Activated T-cell treated with anti-CD3 and anti-CD28 coated beads, Interleukin-2, amount 50 U/mL, for 72 hours (primary cell): Measurements from ENCODE around the gene AMOTL1. TPM values are rescaled to one million over a fixed set of nuclear protein-coding genes. Genes with fewer than 3 reads are reported as not detected.

Experiments used
- ATAC-seq, 2 donors: fragments of 150-1000 bp; cut with Tn5 transposase; replicated peaks in 1 of 2; 2 replicates each; pipeline ENCODE4 v1.10.0; 2021; ENCODE audit warnings: moderate library complexity in 2 of 2, mild to moderate bottlenecking in 1 of 2
- DNase-seq, 2 donors: peaks; one replicate each; pipeline ENCODE4 v3.0.0; 2021 to 2022; ENCODE audit warnings: mixed read lengths in 1 of 2
- H3K27ac Mint-ChIP-seq: one replicate; pipeline ENCODE4 v1.8.0; 2022; ENCODE audit warnings: mild to moderate bottlenecking, moderate library complexity, mixed read lengths
- H3K27me3 Mint-ChIP-seq: one replicate; pipeline ENCODE4 v1.8.0; 2022; ENCODE audit warnings: low read depth, mixed read lengths
- H3K36me3 Mint-ChIP-seq, 2 donors: one replicate each; pipeline ENCODE4 v1.8.0; 2022; ENCODE audit warnings: mixed read lengths in 2 of 2, mild to moderate bottlenecking in 1 of 2; ENCODE audit not compliant: insufficient read depth in 2 of 2
- H3K4me1 Mint-ChIP-seq: one replicate; pipeline ENCODE4 v1.8.0; 2022; ENCODE audit warnings: low read depth, mixed read lengths
- H3K4me3 Mint-ChIP-seq, 2 donors: one replicate each; pipeline ENCODE4 v1.8.0; 2022; ENCODE audit warnings: mild to moderate bottlenecking in 2 of 2, mixed read lengths in 2 of 2, moderate library complexity in 2 of 2
- H3K9me3 Mint-ChIP-seq, 2 donors: one replicate each; pipeline ENCODE4 v1.8.0; 2022; ENCODE audit warnings: mixed read lengths in 2 of 2
- total RNA-seq, 2 donors: library from RNA; stranded (reverse); gene quantifications; one replicate each; pipeline ENCODE4 v1.2.3, GENCODE V29; 2022

Gene AMOTL1
- total RNA-seq, 2 donors from 2014 or later: 0.67 to 2.8 TPM

- Mint-ChIP-seq H3K4me1 (peaks cover 18% of the 10 kb centered on the region), H3K4me3 (no peak overlapping the region), H3K36me3 (peaks cover under 1 to 5% of the 10 kb centered on the region in 2 donors), H3K27ac (no peak overlapping the region), H3K9me3 (peaks cover 0 to 4% of the 10 kb centered on the region in 2 donors), H3K27me3 (no peaks in the 10 kb centered on the region)
- no peak for ATAC-seq
- DNase-seq: no peak
These were observed 152.2 kb downstream of the AMOTL1 start for GRCh38 chr11:94920311-94920710.

- H3K4me3 Mint-ChIP-seq: no peak overlapping the region
- peaks cover 5 to 11% of the 10 kb centered on the region in 2 donors for H3K36me3 Mint-ChIP-seq
- H3K27me3 Mint-ChIP-seq: no peaks in the 10 kb centered on the region
- no peak for ATAC-seq
- no peak overlapping the region for H3K27ac Mint-ChIP-seq
- peaks cover 3 to 6% of the 10 kb centered on the region in 2 donors for H3K9me3 Mint-ChIP-seq
- no peak for DNase-seq
- H3K4me1 Mint-ChIP-seq: peaks cover 34% of the 10 kb centered on the region
These were observed 154.3 kb downstream of the AMOTL1 start for GRCh38 chr11:94922321-94923003.

GRCh38 chr11:94923004-94923334 is 154.8 kb downstream of the AMOTL1 start:
- DNase-seq: no peak
- Mint-ChIP-seq H3K9me3 (peaks cover 3 to 6% of the 10 kb centered on the region in 2 donors), H3K36me3 (peaks cover 5 to 11% of the 10 kb centered on the region in 2 donors), H3K27me3 (no peaks in the 10 kb centered on the region), H3K27ac (no peak overlapping the region), H3K4me1 (peaks cover 34% of the 10 kb centered on the region), H3K4me3 (no peak overlapping the region)
- ATAC-seq: no peak

GRCh38 chr11:94924171-94924572 is 156.0 kb downstream of the AMOTL1 start:
- Mint-ChIP-seq H3K4me3 (peak overlapping the region in 1 of 2 donors; percentile 2), H3K4me1 (peaks cover 44% of the 10 kb centered on the region), H3K9me3 (peaks cover 3 to 11% of the 10 kb centered on the region in 2 donors), H3K27me3 (no peaks in the 10 kb centered on the region), H3K36me3 (peaks cover 5 to 11% of the 10 kb centered on the region in 2 donors), H3K27ac (no peak overlapping the region)
- ATAC-seq (peak in 1 of 2 donors; percentile 45), DNase-seq (no peak)

GRCh38 chr11:94924612-94925011 is 156.5 kb downstream of the AMOTL1 start:
- DNase-seq: no peak
- H3K4me1 Mint-ChIP-seq: peaks cover 48% of the 10 kb centered on the region
- ATAC-seq: peak; percentile 50 to 65
- H3K9me3 Mint-ChIP-seq: peaks cover 3 to 11% of the 10 kb centered on the region in 2 donors
- H3K27ac Mint-ChIP-seq: peak overlapping the region; percentile 6
- H3K27me3 Mint-ChIP-seq: no peaks in the 10 kb centered on the region
- H3K36me3 Mint-ChIP-seq: peaks cover 5 to 11% of the 10 kb centered on the region in 2 donors
- H3K4me3 Mint-ChIP-seq: peak overlapping the region; percentile 13 to 24

- DNase-seq: no peak
- Mint-ChIP-seq H3K4me1 (peaks cover 48% of the 10 kb centered on the region), H3K27ac (peak overlapping the region; percentile 10), H3K9me3 (peaks cover 3 to 11% of the 10 kb centered on the region in 2 donors), H3K36me3 (peaks cover 5 to 11% of the 10 kb centered on the region in 2 donors), H3K27me3 (no peaks in the 10 kb centered on the region), H3K4me3 (no peak overlapping the region)
- ATAC-seq: peak in 1 of 2 donors; percentile 25
These were observed 157.5 kb downstream of the AMOTL1 start for GRCh38 chr11:94925422-94926270.

GRCh38 chr11:94926271-94926625 is 158.1 kb downstream of the AMOTL1 start:
- Mint-ChIP-seq H3K27me3 (no peaks in the 10 kb centered on the region), H3K27ac (no peak overlapping the region), H3K36me3 (peaks cover 5 to 11% of the 10 kb centered on the region in 2 donors), H3K4me1 (peaks cover 48% of the 10 kb centered on the region), H3K4me3 (no peak overlapping the region), H3K9me3 (peaks cover 3 to 11% of the 10 kb centered on the region in 2 donors)
- DNase-seq (no peak), ATAC-seq (no peak)

Other genes starting within 250 kb of the AMOTL1 start
- gene FUT4, start 224.4 kb upstream of the AMOTL1 start, total RNA-seq: 1 to 10 TPM; 5.4 to 5.5 TPM
- 1 to 10 TPM; 1.1 to 1.6 TPM for gene PIWIL4, start 201.0 kb upstream of the AMOTL1 start, total RNA-seq
- 10 to 100 TPM; 75.1 to 91.4 TPM for gene CWC15, start 205.2 kb downstream of the AMOTL1 start, total RNA-seq
- gene KDM4D, start 205.4 kb downstream of the AMOTL1 start, total RNA-seq: 1 to 10 TPM; 1.4 to 1.8 TPM